ENCODE results near the gene PRTN3.
"Not testable (repeated sequence)": the region's sequence is repeated elsewhere in the genome, so short reads cannot be mapped to it uniquely, and the experiment has no call there.

The PRTN3 gene

DNA sequence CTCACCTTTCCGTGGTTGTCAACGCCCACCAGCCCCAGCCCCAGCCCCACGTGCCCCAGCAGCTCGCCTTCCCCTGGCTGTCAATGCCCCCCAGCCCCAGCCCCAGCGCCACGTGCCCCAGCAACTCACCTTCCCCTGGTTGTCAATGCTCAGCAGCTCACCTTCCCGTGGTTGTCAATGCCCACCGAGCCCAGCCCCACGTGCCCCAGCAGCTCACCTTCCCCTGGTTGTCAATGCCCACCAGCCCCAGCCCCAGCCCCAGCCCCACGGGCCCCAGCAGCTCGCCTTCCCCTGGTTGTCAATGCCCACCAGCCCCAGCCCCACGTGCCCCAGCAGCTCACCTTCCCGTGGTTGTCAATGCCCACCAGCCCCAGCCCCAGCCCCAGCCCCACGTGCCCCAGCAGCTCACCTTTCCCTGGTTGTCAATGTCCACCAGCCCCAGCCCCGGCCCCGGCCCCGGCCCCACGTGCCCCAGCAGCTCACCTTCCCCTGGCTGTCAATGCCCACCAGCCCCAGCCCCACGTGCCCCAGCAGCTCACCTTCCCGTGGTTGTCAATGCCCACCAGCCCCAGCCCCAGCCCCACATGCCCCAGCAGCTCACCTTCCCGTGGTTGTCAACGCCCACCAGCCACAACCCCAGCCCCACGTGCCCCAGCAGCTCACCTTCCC is 37.3 kb downstream of the PRTN3 start:
- H3K4me3 ChIP-seq (ENCODE audit: low read depth, low read length) = not testable (repeated sequence)

DNA sequence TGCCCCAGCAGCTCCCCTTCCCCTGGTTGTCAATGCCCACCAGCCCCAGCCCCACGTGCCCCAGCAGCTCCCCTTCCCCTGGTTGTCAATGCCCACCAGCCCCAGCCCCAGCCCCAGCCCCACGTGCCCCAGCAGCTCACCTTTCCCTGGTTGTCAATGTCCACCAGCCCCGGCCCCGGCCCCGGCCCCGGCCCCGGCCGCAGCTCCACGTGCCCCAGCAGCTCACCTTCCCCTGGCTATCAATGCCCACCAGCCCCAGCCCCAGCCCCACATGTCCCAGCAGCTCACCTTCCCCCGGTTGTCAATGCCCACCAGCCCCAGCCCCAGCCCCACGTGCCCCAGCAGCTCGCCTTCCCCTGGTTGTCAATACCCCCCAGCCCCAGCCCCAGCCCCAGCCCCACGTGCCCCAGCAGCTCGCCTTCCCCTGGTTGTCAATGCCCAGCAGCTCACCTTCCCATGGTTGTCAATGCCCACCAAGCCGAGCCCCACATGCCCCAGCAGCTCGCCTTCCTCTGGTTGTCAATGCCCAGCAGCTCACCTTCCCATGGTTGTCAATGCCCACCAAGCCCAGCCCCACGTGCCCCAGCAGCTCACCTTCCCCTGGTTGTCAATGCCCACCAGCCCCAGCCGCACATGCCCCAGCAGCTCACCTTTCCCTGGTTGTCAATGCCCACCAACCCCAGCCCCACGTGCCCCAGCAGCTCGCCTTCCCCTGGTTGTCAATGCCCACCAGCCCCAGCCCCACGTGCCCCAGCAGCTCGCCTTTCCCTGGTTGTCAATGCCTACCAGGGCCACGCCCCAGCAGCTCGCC is 38.2 kb downstream of the PRTN3 start:
- not testable (repeated sequence) for H3K4me3 ChIP-seq (ENCODE audit: low read depth, low read length)

DNA sequence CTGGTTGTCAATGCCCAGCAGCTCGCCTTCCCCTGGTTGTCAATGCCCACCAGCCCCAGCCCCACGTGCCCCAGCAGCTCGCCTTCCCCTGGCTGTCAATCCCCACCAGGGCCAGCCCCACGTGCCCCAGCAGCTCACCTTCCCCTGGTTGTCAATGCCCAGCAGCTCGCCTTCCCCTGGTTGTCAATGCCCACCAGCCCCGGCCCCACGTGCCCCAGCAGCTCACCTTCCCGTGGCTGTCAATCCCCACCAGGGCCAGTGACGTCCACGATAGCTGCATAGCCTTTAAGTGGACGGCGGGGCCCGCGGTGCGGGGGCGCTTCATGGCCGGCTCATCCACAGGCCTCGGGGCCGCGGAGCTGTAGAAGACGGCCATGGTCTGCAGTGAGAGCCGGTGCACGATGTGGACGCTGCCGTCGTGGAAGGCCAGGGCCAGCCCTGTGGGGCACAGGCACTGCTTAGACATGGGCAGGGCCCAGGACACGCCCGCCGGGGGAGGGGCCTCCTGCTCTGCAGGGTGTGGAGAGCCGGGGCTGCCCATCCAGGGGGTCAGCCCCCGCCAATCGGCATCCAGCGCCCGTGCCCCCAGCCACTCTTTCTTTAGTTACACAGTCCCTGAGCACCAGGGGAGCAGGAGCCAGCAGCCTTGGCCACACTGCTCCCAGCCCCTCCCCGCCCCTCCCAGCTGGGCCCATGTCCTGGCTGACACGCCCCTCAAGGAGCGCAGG is 39.1 kb downstream of the PRTN3 start:
- no peak overlapping the region for H3K4me3 ChIP-seq (ENCODE audit: low read depth, low read length)

DNA sequence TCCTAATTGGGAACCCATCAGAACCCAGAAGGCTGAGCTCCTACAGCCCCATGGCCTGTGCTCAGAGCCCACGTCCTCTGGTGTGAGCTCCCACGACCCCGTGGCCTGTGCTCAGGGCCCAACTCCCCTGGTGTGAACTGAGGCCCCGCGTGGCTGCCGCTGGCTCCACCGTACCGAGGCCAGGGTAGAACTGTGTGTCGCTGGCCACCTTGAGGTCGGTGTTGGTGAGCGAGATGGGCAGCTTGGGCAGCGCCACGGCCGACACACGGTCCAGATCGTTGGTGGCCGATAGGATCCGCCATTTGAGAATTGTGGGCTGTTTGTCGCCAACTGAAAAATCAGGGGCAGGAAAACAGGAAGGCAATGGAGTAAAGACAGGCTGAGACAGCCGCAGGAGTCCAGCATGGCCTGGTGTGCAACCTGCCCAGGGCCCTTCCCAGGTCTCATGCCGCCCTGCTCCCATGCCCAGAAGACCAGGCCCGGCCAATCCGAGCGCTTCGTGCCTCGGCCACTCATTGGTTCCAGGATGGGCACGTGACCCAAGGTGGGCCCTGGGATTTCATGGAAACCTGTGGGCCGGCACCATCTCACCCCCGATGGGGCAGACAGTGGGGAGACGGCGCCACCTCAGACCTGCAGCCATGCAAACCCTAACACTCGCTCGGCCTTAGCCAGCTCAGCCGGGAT is 40.7 kb downstream of the PRTN3 start:
- no peak overlapping the region for H3K4me3 ChIP-seq (ENCODE audit: low read depth, low read length)

- H3K4me3 ChIP-seq (ENCODE audit: low read depth, low read length) = no peak overlapping the region
These were observed 42.2 kb downstream of the PRTN3 start for GRCh38 chr19:882871-883497.

DNA sequence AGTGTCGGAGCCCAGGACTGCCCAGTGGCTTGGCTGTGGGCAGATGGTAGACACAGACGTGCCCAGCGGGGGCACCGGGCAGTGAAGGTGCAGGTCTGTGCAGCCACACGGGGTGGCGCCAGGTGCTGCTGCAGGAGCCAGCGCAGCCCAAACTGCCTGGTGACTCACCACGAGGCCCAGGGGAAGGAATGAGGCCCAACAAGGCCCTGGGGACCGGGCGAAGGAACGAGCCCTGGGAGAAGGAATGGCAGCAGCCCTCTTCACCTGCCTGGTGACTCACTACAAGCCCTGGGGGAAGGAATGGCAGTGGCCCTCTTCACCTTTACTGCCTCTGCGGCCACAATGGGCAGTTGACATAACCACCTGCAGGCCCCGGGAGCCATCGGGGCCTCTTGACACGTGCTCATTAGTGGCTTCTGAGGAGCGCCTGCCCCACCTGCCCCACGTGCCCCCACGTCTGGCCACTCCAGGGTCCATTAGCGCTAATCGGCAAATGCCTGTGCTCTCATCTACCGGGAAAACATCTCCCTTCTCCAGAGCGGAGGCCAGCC is 42.9 kb downstream of the PRTN3 start:
- H3K4me3 ChIP-seq (ENCODE audit: low read depth, low read length) = no peak overlapping the region

DNA sequence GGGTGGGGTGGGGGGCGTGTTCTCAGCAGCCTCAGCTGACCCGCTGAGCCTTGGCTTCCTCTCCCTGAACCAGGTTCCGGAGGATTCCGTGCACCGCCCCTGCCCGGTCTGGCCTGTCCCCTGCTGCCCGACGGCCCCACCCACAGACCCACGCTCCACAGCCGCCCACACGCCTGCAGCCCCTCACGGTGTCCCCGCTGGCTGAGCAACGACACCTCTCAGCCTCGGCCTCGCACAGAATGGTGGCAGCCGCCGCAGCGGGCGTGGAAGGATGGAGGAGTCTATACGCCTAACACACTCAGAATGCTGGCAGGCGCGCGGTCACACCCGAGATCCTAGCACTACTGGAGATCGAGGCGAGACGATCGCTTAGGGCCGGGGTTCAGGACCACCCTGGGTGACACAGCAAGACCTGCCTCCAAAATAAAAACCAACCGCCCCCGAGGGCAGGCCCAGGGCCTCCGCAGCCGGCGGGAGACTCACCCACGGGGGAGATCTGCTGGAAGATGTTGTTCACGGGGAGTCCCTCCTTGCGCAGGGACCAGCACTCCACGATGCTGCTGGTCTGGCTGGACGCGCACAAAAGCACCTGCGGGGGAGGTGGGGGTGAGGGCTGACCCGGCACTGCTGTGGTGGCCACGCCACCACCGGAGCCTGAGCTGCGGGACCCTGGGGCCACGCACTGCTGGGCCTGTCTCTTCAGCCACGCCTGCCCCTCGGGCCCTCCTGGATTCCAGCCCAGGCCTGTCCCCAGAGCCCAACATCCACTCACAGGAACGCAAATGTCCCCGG is 43.8 kb downstream of the PRTN3 start:
- H3K4me3 ChIP-seq (ENCODE audit: low read depth, low read length) = no peak overlapping the region

DNA sequence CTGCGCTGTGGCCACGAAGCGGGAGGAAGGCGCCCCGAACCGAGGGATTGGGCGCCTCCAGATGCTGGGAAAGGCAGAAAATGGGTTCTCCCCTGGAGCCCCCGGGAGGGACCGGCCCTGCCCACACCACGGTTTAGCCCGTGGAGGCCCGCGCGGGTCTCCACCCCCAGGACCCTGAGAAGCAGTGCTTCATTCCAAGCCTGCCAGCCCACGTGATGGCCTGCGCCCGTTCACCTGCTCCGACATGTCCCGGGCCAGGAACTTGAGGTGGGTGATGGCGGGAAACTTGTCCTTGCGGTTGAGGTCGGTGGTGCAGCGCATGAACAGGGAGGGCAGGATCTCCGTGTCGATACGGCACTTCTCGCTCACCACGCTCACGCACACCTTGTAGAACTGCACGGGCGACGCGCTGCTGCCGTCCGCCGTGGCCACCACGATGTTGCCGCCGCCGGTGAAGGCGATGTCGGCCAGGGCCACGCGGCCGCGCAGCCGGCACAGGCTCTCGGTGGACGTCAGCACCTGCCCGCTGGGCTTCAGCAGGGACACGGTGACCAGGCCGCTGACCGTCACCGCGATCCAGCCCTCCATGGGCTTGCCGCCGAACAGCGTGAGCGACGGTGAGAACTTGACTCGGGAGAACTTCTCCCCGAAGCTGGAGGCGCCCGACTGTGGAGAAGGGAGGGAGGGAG is 44.9 kb downstream of the PRTN3 start:
- H3K4me3 ChIP-seq (ENCODE audit: low read depth, low read length) = no peak overlapping the region

- H3K4me3 ChIP-seq (ENCODE audit: low read depth, low read length) = no peak overlapping the region
These were observed 46.3 kb downstream of the PRTN3 start for GRCh38 chr19:887072-887471.

DNA sequence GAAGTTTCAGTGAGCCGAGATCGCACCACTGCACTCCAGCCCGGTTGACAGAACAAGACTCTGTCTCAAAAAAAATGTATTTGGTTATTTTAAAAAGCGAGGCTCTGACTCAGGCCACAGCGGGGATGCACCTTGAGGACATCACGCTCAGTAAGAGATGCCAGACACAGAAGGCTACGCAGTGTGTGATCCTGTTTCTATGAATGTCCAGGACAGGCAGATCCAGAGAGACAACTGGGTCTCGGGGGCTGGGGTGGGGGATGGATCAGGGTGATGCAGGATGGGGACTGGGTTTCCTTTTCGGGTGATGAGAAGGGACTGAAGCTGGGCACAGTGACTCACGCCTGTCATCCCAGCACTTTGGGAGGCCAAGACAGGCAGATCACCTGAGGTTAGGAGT is 46.8 kb downstream of the PRTN3 start:
- no peak overlapping the region for H3K4me3 ChIP-seq (ENCODE audit: low read depth, low read length)

DNA sequence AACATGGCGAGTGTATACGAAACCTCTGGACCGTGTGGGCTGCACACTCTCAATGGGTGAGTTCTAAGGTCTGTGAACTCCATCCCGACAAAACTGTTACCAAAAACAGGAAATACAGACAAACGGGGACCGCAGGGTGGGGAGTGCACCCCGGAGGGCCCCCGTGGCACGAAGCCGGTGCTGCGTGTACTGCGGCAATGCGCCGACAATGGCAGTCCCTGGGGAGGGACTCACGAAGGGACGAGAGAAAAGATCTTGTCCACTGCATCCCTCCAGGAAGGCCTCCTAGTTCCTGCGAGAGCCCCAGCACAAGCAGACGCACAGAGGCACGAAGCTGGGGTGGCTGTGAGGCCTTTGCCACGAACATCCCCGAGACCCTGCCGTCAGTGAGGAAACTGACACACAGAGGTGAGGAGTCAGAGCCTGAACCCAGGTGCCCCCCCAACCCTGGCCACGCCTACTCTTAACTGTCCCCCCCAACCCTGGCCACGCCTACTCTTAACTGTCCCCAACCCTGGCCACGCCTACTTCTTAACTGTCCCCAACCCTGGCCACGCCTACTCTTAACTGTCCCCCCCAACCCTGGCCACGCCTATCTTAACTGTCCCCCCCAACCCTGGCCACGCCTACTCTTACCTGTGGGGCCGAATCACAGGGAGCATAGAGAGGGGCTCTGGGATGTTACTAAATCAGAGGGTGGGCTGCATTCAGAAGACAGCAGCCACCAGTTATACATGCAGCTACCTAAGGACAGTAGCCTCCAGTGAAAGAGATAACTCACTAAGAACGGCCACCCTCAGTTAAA is 48.0 kb downstream of the PRTN3 start:
- H3K4me3 ChIP-seq (ENCODE audit: low read depth, low read length) = no peak overlapping the region

- H3K4me3 ChIP-seq (ENCODE audit: low read depth, low read length) = no peak overlapping the region
These were observed 49.0 kb downstream of the PRTN3 start for GRCh38 chr19:889662-890295.

GRCh38 chr19:890831-891230 is 50.0 kb downstream of the PRTN3 start:
- H3K4me3 ChIP-seq (ENCODE audit: low read depth, low read length) = no peak overlapping the region

DNA sequence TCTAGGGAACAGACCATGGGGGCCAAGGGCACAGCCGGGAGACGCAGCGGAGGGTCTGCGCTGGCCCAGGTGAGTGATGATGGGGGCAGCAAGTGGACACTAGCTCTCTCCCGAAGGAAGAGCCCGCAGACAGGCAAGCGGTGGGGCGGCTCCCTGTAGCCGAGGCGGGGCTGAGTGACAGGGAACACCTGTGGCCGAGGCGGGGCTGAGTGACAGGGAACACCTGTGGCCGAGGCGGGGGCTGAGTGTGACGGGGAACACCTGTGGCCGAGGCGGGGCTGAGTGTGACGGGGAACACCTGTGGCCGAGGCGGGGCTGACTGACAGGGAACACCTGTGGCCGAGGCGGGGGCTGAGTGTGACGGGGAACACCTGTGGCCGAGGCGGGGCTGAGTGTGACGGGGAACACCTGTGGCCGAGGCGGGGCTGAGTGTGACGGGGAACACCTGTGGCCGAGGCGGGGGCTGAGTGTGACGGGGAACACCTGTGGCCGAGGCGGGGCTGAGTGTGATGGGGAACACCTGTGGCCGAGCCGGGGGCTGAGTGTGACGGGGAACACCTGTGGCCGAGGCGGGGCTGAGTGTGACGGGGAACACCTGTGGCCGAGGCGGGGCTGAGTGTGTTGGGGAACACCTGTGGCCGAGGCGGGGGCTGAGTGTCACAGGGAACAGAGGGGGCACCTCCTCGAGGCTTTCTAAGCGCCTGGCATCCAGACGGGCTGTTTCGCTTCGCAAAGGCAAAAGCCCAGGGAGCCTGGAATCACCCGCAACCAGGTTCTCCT is 50.8 kb downstream of the PRTN3 start:
- H3K4me3 ChIP-seq (ENCODE audit: low read depth, low read length) = peak overlapping the region; percentile 54

GRCh38 chr19:892243-892893 is 51.6 kb downstream of the PRTN3 start:
- H3K4me3 ChIP-seq (ENCODE audit: low read depth, low read length) = peak overlapping the region; percentile 54

DNA sequence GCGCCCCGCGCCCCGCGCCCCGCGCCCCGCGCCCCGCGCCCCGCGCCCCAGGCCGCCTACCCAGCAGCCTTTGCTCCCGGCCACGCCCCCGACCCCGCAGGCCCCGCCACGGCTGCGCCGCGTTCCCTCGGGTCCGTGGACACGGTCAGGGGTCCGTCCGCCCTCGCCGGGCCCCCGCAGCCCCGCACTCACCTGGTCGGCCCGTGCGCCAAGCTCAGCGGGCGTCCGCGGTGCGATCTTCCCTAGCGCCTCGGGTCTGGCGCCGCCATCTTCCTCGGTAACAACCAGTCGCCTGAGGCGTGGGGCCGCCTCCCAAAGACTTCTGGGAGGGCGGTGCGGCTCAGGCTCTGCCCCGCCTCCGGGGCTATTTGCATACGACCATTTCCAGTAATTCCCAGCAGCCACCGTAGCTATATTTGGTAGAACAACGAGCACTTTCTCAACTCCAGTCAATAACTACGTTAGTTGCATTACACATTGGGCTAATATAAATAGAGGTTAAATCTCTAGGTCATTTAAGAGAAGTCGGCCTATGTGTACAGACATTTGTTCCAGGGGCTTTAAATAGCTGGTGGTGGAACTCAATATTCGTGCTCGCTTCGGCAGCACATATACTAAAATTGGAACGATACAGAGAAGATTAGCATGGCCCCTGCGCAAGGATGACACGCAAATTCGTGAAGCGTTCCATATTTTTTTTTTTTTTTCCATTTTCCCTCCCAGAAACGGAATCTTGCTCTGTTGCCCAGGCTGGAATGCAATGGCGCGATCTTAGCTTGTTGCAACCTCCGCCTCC is 52.3 kb downstream of the PRTN3 start, which contains the start of the genes MED16 and RNU6-9:
Gene MED16 (minus strand): TSS at position 294 of the 796 bp plus-strand sequence. CDS start 2,056 bp downstream, outside the sequence.
Gene RNU6-9 (plus strand): TSS at position 591 of the 796 bp plus-strand sequence.
- H3K4me3 ChIP-seq (ENCODE audit: low read depth, low read length) = peak within 1 kb of the TSS; percentile 79
